HL-60/S4 treated with phorbol 12-myristate 13-acetate at 8.2 ng/mL for 4 days and 3 days (cell line): ENCODE results near the gene ARF3.
"Not testable (repeated sequence)": the region's sequence is repeated elsewhere in the genome, so short reads cannot be mapped to it uniquely, and the experiment has no call there.

ENCODE experiments used
- in situ Hi-C: fragments of 300-500 bp; cut with MboI; formaldehyde crosslinking; loops from 2 replicates; pipeline ENCODE4 v1.15.0; 2022; ENCODE audit warnings: low sequenced_read_pairs

The ARF3 gene

GRCh38 chr12:48932878-48933277, 24.4 kb downstream of the ARF3 start:
- in situ Hi-C loops: no loop called here

- in situ Hi-C loops: no loop called here
These were observed 26.8 kb downstream of the ARF3 start for GRCh38 chr12:48930475-48930874.

GRCh38 chr12:48929551-48929950, 27.7 kb downstream of the ARF3 start:
- in situ Hi-C loops: no loop called here

GRCh38 chr12:48927261-48927660, 30.0 kb downstream of the ARF3 start:
- in situ Hi-C loops: no loop called here

DNA sequence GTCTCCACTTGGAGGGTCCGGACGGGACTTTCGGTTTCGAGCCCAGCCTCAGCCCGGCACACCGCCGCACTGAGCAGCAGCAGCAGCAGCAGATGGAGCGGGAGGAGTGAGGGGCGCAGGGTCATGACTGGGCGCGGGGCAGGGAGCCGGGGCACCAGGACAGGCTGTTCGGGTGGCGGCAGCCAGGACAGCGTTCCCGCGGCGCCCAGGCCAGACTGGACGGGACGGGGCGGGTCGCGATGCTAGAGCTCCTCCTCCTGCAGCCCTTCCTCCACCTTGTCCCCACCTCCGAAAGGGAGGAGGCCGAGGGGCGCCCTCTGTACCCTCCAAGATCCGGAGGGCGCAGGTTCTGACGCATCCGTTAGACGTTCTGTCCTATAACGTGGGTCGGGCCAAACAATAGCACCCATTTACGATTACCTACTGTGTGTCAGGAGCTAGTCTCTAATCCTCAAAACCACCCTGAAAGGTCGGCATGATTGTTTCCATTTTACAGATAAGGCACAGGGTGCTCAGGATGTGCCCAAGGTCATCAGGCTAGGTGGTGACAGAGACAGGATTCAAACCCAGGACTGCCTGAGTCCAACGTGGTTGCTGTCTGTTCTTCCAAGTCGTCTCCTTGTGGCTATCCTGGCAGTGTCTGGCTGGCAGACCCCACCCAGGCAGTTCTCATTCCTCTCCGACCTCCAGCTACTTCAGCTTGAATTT, 31.8 kb downstream of the ARF3 start, which contains the start of gene FKBP11:
Gene FKBP11, minus strand, starts transcription at position 189 of the 708 bp plus-strand sequence. Its CDS starts 64 bp downstream, at position 125.
- in situ Hi-C loops: no loop called here

DNA sequence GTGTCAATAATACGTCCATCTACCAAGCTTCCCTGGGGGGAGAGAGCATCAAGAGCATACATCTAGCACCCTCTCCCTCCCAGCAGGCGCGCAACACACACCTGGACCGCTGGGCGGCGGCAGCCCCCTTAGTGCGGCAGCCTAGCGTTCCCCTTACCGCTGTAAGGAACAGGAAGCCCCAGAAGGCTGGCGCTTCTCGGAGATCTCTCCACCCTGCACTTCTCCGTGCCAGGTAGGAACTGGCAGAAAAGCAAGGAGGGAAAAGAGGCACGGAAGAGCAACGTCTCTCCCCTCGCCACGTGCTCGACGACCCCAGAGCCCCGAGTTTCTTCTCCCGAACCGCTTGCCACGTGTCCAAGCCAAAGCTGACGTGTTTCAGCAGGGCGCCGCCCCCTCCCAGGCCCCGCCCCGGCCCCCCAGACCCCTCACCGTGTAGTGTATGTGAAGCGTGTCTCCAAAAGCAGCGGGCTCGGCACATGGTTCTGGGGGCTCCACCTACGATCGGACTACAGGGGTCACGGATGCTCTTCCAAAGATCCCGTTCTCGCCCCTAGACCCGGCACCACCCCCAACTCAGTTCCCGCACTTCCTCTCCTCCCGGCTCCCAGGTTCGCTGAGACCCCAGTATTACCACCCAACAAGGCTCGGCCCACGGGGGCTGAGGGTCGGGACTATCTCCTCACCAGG, 32.5 kb downstream of the ARF3 start:
- in situ Hi-C loops: no loop called here

GRCh38 chr12:48923117-48923516, 34.2 kb downstream of the ARF3 start:
- in situ Hi-C loops: no loop called here

DNA sequence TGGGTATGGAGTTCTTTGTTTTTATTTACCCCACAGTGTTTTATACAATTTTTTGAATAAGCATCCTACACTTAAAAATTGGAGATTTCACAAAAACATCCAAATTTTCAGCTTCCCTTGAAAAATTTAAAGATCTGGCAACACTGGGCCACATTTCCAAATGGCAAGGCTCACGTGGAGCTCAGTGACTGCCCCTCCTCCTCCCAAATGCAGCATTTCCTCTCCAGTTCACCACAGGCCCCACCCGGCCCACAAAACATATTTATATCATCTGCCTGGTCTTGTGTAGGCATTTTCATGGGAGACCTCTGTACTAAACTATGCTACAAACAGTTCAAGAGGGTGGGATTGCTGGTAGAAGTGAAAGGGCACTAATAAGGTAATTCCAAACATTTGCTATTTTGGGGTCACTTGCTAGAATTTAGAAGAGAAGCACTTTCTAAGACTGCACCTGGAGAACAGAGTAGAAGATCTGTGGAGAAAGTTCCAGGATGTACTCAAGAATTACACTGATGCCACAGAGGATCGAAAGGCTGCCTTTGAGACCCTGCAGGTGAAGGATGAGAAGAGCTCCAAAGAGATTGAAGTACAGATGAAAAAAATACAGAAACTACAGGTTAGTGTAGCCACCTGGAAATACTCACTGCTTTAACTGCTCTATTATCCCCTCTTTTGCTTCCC, 39.3 kb downstream of the ARF3 start:
- in situ Hi-C loops: no loop called here

- in situ Hi-C loops: no loop called here
These were observed 47.1 kb downstream of the ARF3 start for GRCh38 chr12:48910196-48910595.

DNA sequence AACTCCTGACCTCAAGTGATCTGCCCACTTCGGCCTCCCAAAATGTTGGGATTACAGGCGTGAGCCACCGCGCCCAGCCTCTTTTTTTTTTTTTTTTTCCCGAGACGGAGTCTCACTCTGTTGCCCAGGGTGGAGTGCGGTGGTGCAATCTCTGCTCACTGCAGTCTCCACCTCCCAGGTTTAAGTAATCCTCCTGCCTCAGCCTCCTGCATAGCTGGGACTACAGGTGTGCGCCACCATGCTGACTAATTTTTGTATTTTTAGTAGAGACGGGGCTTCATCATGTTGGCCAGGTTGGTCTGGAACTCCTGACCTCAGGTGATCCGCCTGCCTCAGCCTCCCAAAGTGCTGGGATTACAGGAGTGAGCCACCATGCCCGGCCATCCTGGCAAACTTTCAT, 47.6 kb downstream of the ARF3 start:
- in situ Hi-C loops: not testable (repeated sequence)

GRCh38 chr12:48907245-48907644, 50.0 kb downstream of the ARF3 start:
- in situ Hi-C loops: no loop called here

DNA sequence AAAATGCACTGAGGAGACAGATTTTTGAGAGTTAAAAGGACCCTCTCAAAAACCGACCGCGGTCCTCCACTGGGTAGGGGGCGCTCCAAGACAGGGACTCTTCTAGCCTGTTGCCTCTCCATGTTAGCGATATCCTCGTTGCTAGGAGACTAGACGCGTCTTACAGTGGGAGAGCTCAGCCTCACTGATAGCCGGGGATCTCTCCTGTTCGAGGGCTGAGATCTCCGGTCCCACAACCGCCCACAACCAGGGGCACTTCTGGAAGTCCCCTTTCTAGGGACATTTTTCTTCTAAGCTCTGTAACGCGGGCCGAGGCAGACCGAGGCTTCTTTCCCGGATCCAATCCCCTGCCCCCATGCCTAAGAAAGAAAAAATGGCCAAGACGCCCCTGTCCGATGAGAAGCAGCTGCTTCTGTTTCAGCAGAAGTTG, 53.3 kb downstream of the ARF3 start:
- in situ Hi-C loops: no loop called here

DNA sequence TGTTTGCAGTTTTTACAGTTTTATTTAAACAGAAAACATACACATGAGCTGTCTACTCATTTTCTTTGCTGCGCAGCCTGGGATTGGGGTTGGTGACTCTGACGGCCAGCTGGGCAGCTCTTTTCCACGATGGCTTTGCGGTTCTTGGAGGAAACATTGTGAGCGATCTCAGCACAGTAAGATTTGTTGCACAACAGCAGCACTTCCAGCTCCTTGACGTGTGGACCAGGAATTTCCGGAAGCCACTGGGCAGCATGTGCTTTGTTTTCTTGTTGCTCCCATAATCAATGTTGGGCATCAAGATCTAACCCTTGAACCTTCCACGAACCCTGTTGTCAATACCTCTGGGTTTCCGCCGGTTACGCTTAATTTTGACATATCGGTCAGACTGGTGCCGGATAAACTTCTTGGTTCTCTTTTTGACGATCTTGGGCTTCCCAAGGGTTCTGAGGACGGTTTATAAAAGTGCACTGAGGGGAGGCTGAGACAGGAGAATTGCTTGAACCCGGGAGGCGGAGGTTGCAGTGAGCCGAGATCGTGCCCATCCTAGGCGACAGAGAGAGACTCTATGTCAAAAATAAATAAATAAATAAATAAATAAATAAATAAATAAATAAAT, 53.8 kb downstream of the ARF3 start:
- in situ Hi-C loops: no loop called here

GRCh38 chr12:48901278-48901677, 56.0 kb downstream of the ARF3 start:
- in situ Hi-C loops: no loop called here

- in situ Hi-C loops: no loop called here
These were observed 57.6 kb downstream of the ARF3 start for GRCh38 chr12:48899651-48900050.

DNA sequence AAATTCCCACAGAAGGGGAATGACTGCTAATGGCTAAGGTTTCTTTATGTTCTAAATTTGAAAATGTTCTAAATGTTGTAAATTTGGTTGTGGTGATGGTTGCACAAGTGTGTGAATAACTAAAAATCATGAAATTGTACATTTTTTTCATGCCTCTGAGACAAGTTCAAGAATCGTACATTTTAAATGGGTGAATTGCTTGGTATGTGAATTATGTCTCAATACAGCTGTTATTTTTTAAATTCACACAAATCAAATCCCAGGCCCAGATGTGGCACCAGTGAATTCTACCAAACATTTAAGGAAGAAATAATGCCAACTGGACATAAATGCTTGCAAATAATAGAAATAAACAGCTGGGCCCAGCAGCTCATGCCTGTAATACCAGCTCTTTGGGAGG, 63.0 kb downstream of the ARF3 start:
- in situ Hi-C loops: no loop called here

DNA sequence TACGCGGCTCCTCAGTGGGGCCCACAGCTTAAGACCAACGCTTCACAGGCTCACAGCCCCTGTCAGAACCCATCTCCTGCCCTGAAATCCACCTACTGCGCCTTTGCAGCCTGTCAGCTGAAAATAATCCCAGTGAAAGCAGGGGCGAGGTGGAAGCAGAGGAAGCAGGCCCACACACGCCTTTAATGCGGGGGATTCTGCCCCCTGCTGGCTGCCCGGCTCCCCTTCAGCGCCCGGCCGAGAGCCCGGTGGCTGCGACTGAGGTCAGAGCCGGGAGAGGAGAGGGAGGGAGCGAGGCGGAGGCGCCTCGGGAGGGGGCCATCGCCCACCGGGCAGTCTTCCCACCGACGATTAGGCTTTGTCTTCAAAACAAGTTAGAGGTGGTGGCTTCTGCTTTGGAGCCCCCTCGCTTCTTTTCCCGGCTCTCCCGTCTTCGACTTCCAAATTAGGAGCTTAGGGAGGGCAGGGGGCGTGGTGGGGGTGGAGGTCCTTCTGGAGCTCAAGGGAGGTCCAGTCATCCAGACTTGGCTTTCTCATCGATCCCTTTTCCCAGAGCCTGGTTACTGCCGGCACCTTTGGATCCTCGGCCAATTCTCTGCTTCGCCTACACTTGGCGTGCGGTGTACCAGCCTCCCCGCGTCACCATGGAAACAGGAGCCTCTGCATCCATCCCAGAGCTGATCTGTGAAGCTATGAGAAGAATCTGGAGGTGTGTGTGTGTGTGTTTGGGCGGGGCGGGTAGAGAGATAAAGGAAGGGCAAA, 66.4 kb downstream of the ARF3 start:
- in situ Hi-C loops: no loop called here

DNA sequence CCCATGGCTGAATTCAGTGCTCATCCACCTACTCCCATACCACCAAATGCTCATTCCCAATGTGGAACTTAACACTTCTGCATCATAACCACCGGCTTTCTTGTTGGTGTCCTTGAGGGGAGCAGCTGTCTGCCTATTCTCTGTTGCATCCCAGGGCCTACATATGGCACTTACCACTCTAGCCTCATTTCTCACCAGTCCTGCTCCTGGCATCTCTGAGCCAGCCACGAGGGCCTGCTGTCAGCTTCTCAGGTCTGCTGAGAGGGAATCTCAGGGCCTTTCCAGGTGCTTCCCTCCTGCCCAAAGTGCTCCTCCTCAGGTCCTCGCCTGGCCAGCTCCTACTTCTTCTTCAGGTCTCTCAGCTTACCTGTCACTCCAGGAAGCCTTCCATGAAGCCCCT, 67.6 kb downstream of the ARF3 start:
- in situ Hi-C loops: no loop called here
